OCI-LY1 (cell line): ENCODE results near the gene KRTAP1-1.
"Not testable (repeated sequence)": the region's sequence is repeated elsewhere in the genome, so short reads cannot be mapped to it uniquely, and the experiment has no call there.

Source experiments
- H2AFZ ChIP-seq: fragments of 200-600 bp; sonication (generic), shearing (Covaris generic); 2 replicates; pipeline ENCODE4 v1.6.0; 2014; ENCODE audit warnings: antibody characterized with exemption, mild to moderate bottlenecking, low read length
- H3F3A ChIP-seq: fragments of 200-600 bp; sonication (generic), shearing (Covaris generic); 2 replicates; pipeline ENCODE4 v1.6.0; 2014; ENCODE audit warnings: mild to moderate bottlenecking, antibody characterized with exemption, low read length, moderate library complexity; ENCODE audit not compliant: insufficient read depth
- H3K27ac ChIP-seq: fragments of 200-600 bp; sonication (generic); 2 replicates; pipeline ENCODE4 v1.5.1; 2014; ENCODE audit warnings: low read length, mixed run types, mild to moderate bottlenecking, low read depth; ENCODE audit not compliant: poor library complexity, severe bottlenecking
- H3K27me3 ChIP-seq: fragments of 200-600 bp; sonication (generic); 2 replicates; pipeline ENCODE4 v1.6.0; 2014; ENCODE audit warnings: antibody characterized with exemption, mild to moderate bottlenecking, low read length, moderate library complexity; ENCODE audit not compliant: insufficient read depth
- H3K36me3 ChIP-seq: fragments of 200-600 bp; sonication (generic); 2 replicates; pipeline ENCODE4 v1.6.1; 2014; ENCODE audit warnings: mild to moderate bottlenecking, antibody characterized with exemption, low read length, moderate library complexity, mixed read lengths; ENCODE audit not compliant: insufficient read depth
- H3K4me1 ChIP-seq: fragments of 200-600 bp; sonication (generic); 2 replicates; pipeline ENCODE4 v1.5.1; 2014; ENCODE audit warnings: mild to moderate bottlenecking, low read length, moderate library complexity; ENCODE audit not compliant: insufficient read depth, severe bottlenecking
- H3K4me2 ChIP-seq: fragments of 200-600 bp; sonication (generic), shearing (Covaris generic); 2 replicates; pipeline ENCODE4 v1.6.1; 2014; ENCODE audit warnings: low read length
- H3K4me3 ChIP-seq: fragments of 200-600 bp; sonication (generic); 2 replicates; pipeline ENCODE4 v1.5.1; 2014; ENCODE audit warnings: low read length, low read depth, mild to moderate bottlenecking, mixed read lengths; ENCODE audit not compliant: poor library complexity, severe bottlenecking
- H3K79me2 ChIP-seq: fragments of 200-600 bp; shearing (Covaris generic); 2 replicates; pipeline ENCODE4 v1.6.1; 2016; ENCODE audit warnings: mixed run types, low read length, mixed read lengths; ENCODE audit not compliant: insufficient read depth
- H3K9ac ChIP-seq: fragments of 200-600 bp; sonication (generic), shearing (Covaris generic); 2 replicates; pipeline ENCODE4 v1.6.1; 2014; ENCODE audit warnings: mild to moderate bottlenecking, low read length, mixed read lengths
- H3K9me2 ChIP-seq: fragments of 200-600 bp; sonication (generic), shearing (Covaris generic); 2 replicates; pipeline ENCODE4 v1.6.1; 2014; ENCODE audit warnings: low read depth, mild to moderate bottlenecking, low read length, mixed read lengths
- H3K9me3 ChIP-seq: fragments of 200-600 bp; shearing (Covaris generic); 2 replicates; pipeline ENCODE4 v1.6.1; 2014; ENCODE audit warnings: low read length, mixed read lengths
- H4K20me1 ChIP-seq: fragments of 200-600 bp; sonication (generic), shearing (Covaris generic); 2 replicates; pipeline ENCODE4 v1.6.0; 2016; ENCODE audit warnings: mild to moderate bottlenecking, low read length; ENCODE audit not compliant: insufficient read depth
- EZH2 ChIP-seq: fragments of 200-600 bp; sonication (generic), shearing (Covaris generic); IDR thresholded peaks from 2 replicates; pipeline ENCODE4 v1.8.0; 2017; ENCODE audit warnings: borderline replicate concordance, mixed run types, mild to moderate bottlenecking, antibody characterized with exemption, low read length, moderate library complexity, mixed read lengths
- TF ChIP-seq, protein P1 (sequence below): fragments of 200-600 bp; sonication (generic), shearing (Covaris generic); IDR thresholded peaks from 2 replicates; pipeline ENCODE4 v1.5.1; 2017; ENCODE audit warnings: mild to moderate bottlenecking, antibody characterized with exemption, low read length, moderate library complexity, mixed read lengths

The KRTAP1-1 gene

DNA sequence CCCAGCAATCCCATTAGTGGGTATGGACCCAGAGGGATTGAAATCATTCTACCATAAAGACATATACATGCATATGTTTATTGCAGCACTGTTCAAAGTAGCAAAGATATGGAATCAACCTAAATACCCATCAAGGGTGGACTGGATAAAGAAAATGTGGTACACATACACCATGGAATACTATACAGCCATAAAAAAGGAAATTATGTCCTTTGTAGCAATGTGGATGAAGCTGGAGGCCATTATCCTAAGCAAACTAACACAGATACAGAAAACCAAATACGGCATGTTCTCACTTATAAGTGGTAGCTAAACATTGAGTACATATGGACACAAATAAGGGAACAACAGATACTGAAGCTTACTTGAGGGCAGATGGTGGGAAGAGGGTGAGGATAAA is 16.3 kb upstream of the KRTAP1-1 start:
- Histone ChIP-seq H3K27ac (no peak overlapping the region), H3F3A (no peaks in the 10 kb centered on the region), H3K79me2 (no peaks in the 10 kb centered on the region), H4K20me1 (no peaks in the 10 kb centered on the region), H2AFZ (no peak overlapping the region), H3K9ac (no peak overlapping the region), H3K4me1 (no peaks in the 10 kb centered on the region), H3K9me2 (no peaks in the 10 kb centered on the region), H3K4me3 (no peak overlapping the region), H3K9me3 (0 out of 2 replicates have a peak, but pooled peaks cover 2% of the 10 kb centered on the region), H3K4me2 (no peak overlapping the region), H3K27me3 (0 out of 2 replicates have a peak, but pooled peaks cover 3% of the 10 kb centered on the region), H3K36me3 (no peaks in the 10 kb centered on the region)
- no peak for TF ChIP-seq EZH2
- TF ChIP-seq, protein P1, sequence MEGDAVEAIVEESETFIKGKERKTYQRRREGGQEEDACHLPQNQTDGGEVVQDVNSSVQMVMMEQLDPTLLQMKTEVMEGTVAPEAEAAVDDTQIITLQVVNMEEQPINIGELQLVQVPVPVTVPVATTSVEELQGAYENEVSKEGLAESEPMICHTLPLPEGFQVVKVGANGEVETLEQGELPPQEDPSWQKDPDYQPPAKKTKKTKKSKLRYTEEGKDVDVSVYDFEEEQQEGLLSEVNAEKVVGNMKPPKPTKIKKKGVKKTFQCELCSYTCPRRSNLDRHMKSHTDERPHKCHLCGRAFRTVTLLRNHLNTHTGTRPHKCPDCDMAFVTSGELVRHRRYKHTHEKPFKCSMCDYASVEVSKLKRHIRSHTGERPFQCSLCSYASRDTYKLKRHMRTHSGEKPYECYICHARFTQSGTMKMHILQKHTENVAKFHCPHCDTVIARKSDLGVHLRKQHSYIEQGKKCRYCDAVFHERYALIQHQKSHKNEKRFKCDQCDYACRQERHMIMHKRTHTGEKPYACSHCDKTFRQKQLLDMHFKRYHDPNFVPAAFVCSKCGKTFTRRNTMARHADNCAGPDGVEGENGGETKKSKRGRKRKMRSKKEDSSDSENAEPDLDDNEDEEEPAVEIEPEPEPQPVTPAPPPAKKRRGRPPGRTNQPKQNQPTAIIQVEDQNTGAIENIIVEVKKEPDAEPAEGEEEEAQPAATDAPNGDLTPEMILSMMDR = no peak

DNA sequence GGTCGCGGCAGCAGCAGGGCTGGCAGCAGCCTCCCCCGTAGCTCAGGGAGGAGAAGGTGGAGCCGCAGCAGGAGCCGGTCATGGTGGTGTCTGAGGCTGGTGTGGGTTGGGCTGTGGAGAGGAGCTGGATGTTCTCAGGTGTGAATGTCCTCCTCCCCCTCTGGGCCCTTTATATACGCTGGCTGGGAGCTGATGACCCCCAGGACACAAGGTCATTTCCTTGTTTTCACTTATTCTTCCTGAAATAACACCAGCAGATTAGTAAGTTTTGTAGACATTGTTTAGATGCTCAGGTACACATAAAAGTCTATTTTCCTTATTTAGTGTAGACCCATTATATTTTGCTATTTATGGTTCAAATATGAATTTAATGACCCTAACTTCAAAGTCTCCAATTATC is 13.9 kb upstream of the KRTAP1-1 start, which contains the start of gene KRTAP2-2:
TSS of gene KRTAP2-2 (minus strand) at position 101 of the 400 bp plus-strand sequence. CDS start at position 82, 19 bp downstream.
- not testable (repeated sequence) for H3K79me2 ChIP-seq, H3K4me1 ChIP-seq, H3K27ac ChIP-seq, H4K20me1 ChIP-seq, H2AFZ ChIP-seq, H3K4me3 ChIP-seq, H3K9me3 ChIP-seq, H3K27me3 ChIP-seq, H3K4me2 ChIP-seq, H3K9me2 ChIP-seq, H3K9ac ChIP-seq, H3F3A ChIP-seq, H3K36me3 ChIP-seq

DNA sequence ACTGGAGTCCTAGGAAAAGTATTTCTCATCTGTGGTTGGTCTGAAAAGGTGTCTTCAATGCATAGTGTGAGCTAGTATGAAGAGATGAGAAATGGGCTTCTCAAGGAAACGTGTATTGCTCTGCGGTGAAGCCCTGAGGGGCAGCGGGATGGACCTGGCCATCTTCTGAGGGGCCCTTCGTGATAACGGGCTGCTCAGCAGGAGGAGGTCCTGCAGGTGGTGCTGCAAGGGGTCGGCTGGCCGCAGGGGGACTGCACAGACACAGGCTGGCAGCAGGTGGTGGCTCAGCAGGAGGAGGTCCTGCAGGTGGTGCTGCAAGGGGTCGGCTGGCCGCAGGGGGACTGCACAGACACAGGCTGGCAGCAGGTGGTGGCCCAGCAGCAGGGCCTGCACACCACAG is 13.3 kb upstream of the KRTAP1-1 start:
- H3K9me3 ChIP-seq, H3F3A ChIP-seq, H3K9ac ChIP-seq, H3K79me2 ChIP-seq, H3K4me3 ChIP-seq, H3K9me2 ChIP-seq, H2AFZ ChIP-seq, H3K4me2 ChIP-seq, H4K20me1 ChIP-seq, H3K27ac ChIP-seq, H3K36me3 ChIP-seq, H3K27me3 ChIP-seq, H3K4me1 ChIP-seq: not testable (repeated sequence)

DNA sequence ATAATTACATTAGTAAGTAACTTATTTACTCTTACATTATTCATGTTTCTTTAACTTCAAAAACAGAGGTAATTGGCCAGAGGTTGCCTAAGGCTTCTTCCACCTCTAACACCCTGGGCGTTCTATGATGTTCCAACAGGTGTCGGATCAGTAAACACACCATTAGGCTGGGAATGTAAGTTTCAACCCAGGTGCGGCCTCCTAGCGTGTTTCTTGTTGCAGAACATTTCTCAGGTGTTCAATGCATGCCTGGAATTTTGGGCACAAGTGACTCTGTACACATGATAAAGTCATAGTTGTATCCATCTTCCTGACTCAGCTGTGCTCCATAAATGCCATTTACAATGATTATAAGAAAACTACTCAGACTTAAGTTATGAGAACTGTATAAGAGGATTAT is 12.8 kb upstream of the KRTAP1-1 start:
- no peaks in the 10 kb centered on the region for H3K36me3 ChIP-seq
- H3K27me3 ChIP-seq = 0 out of 2 replicates have a peak, but pooled peaks cover 3% of the 10 kb centered on the region
- no peaks in the 10 kb centered on the region for H3K9me2 ChIP-seq
- no peaks in the 10 kb centered on the region for H3K79me2 ChIP-seq
- H3K4me1 ChIP-seq = no peaks in the 10 kb centered on the region
- no peak overlapping the region for H2AFZ ChIP-seq
- H3K9ac ChIP-seq = no peak overlapping the region
- no peak overlapping the region for H3K27ac ChIP-seq
- TF ChIP-seq, protein P1 = no peak
- TF ChIP-seq EZH2 = no peak
- H3K4me2 ChIP-seq = no peak overlapping the region
- H3K9me3 ChIP-seq = 0 out of 2 replicates have a peak, but pooled peaks cover 2% of the 10 kb centered on the region
- H3F3A ChIP-seq = no peaks in the 10 kb centered on the region
- no peak overlapping the region for H3K4me3 ChIP-seq
- H4K20me1 ChIP-seq = no peaks in the 10 kb centered on the region
